ENCODE measurements around the gene FTO. TPM values are rescaled to one million over a fixed set of nuclear protein-coding genes. Genes with fewer than 3 reads are reported as not detected.

The FTO gene
- total and polyA plus RNA-seq, 2 experiments from 2014 or later = 46.8 to 77.7 TPM

DNA sequence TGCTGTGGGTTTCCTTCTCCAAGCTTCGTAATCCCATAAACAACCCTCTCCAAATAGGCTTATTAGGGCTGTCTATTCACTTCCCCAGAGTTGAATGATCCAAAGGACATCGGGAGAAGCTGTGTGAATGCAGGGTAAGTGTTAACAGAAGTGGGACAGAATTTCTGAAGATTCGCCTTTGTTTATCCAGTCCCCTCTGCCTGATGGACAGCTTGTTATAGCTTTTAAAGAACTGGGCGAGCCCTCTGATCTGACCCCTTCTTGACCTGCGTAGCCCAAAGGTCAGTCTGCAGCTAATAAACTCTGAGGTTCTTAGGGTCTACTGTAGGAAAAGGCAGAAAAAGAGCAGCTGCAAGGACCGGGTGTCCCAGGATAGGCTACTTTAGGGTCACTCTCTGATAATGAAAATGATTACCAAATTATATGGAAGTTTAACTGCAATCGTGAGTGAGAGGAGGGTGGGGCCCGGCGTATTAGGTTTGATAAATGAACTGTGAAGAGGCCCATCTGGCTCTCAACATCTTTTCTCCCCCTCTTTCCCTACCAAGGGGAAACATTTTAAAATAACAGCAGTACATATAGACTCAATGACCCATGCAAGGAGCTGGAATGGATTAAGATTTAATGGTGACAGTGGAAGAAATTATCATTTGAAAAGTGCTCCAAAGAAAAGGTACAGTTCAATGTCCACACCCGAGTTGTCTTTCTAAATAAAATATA, 233.4 kb downstream of the FTO start:
- no peak overlapping the region for H2AFZ ChIP-seq

DNA sequence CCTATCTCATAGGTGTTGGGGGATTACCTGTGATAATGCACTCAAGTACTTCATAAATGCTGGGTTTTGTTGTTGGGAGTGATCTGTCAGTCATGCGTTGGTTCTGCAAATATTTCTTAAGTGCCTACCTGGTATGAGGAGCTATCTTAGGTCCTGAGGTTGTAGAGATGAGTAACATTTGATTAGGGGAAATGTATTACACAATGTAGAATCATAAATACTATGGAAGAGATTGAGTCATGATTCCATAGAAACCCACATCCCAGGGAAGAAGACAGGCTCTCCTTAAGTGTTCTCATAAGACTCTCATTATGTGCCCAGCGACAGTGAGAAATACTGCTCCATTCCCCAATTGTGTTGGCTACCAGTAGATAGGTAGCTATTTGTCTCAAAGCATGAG, 240.1 kb downstream of the FTO start:
- no peaks in the 10 kb centered on the region for H3K36me3 ChIP-seq (replicated peaks; ENCODE audit: insufficient read depth, low read depth)
- no peaks in the 10 kb centered on the region for H3K9me3 ChIP-seq (ENCODE audit: low read depth)
- H3K9me2 ChIP-seq (replicated peaks; ENCODE audit: insufficient read depth) = no peaks in the 10 kb centered on the region
- H2AFZ ChIP-seq = no peak overlapping the region
- no peaks in the 10 kb centered on the region for H4K20me1 ChIP-seq (ENCODE audit: insufficient read depth, poor library complexity, severe bottlenecking)
- peaks cover 8% of the 10 kb centered on the region for H3K4me1 ChIP-seq (ENCODE audit: insufficient read depth)
- WGBS (ENCODE audit: low lambda C conversion rate, missing lambda C conversion rate) = 96% methylated on average over 2 of the region's 2 CpGs
- H3K27me3 ChIP-seq = no peaks in the 10 kb centered on the region
- no peaks in the 10 kb centered on the region for H3K79me2 ChIP-seq
- H3K4me3 ChIP-seq = no peak overlapping the region
- H3K27ac ChIP-seq = no peak overlapping the region
- TF ChIP-seq, protein P1, sequence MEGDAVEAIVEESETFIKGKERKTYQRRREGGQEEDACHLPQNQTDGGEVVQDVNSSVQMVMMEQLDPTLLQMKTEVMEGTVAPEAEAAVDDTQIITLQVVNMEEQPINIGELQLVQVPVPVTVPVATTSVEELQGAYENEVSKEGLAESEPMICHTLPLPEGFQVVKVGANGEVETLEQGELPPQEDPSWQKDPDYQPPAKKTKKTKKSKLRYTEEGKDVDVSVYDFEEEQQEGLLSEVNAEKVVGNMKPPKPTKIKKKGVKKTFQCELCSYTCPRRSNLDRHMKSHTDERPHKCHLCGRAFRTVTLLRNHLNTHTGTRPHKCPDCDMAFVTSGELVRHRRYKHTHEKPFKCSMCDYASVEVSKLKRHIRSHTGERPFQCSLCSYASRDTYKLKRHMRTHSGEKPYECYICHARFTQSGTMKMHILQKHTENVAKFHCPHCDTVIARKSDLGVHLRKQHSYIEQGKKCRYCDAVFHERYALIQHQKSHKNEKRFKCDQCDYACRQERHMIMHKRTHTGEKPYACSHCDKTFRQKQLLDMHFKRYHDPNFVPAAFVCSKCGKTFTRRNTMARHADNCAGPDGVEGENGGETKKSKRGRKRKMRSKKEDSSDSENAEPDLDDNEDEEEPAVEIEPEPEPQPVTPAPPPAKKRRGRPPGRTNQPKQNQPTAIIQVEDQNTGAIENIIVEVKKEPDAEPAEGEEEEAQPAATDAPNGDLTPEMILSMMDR (IDR thresholded peaks at IDR 0.05; ENCODE audit: poor library complexity) = no peak
- TF ChIP-seq EZH2 (IDR thresholded peaks at IDR 0.05; ENCODE audit: borderline replicate concordance) (no peak), EZH2phosphoT487 (IDR thresholded peaks at IDR 0.05; ENCODE audit: low read depth, severe bottlenecking, unreplicated experiment) (no peak)
- no peak for DNase-seq (ENCODE audit: low spot score)
- H3K4me2 ChIP-seq = no peak overlapping the region

More for the DNA sequence above, 233.4 kb downstream of the FTO start:
- H3K27me3 ChIP-seq = no peaks in the 10 kb centered on the region
- H3K79me2 ChIP-seq = no peaks in the 10 kb centered on the region
- H3K4me3 ChIP-seq = no peak overlapping the region
- TF ChIP-seq, protein P1 (IDR thresholded peaks at IDR 0.05; ENCODE audit: poor library complexity) = no peak
- TF ChIP-seq EZH2phosphoT487 (IDR thresholded peaks at IDR 0.05; ENCODE audit: low read depth, severe bottlenecking, unreplicated experiment) (no peak), EZH2 (IDR thresholded peaks at IDR 0.05; ENCODE audit: borderline replicate concordance) (no peak)
- no peaks in the 10 kb centered on the region for H3K9me2 ChIP-seq (replicated peaks; ENCODE audit: insufficient read depth)
- no peaks in the 10 kb centered on the region for H3K36me3 ChIP-seq (replicated peaks; ENCODE audit: insufficient read depth, low read depth)
- no peak overlapping the region for H3K4me2 ChIP-seq
- DNase-seq (ENCODE audit: low spot score) = no peak
- no peak overlapping the region for H3K27ac ChIP-seq
- WGBS (ENCODE audit: low lambda C conversion rate, missing lambda C conversion rate) = 56% methylated on average over 10 of the region's 10 CpGs
- H3K4me1 ChIP-seq (ENCODE audit: insufficient read depth) = no peaks in the 10 kb centered on the region
- H3K9me3 ChIP-seq (ENCODE audit: low read depth) = no peaks in the 10 kb centered on the region
- H4K20me1 ChIP-seq (ENCODE audit: insufficient read depth, poor library complexity, severe bottlenecking) = no peaks in the 10 kb centered on the region

DNA sequence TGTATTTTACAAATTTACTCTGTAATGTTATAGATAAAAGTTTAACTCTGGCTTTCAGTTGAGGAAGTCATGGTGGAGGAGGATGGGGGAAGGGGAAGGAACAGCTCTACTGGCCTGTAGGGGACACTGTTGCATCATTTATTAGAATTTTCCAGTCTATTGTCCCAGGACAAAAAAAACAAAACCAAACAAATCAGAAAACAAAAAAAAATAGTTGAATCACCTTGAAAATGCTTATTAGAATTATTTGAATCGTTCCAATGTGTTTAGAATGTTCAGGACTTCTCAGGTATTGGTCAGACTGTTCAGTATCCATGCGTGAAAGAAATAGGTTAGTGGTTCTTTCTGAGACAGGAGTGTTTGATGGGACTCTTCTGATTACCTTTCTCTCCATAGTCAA, 242.0 kb downstream of the FTO start:
- Histone ChIP-seq H3K4me3 (no peak overlapping the region), H3K9me3 (ENCODE audit: low read depth) (no peaks in the 10 kb centered on the region), H3K4me1 (ENCODE audit: insufficient read depth) (peaks cover 8% of the 10 kb centered on the region), H3K9me2 (replicated peaks; ENCODE audit: insufficient read depth) (no peaks in the 10 kb centered on the region), H3K79me2 (no peaks in the 10 kb centered on the region), H2AFZ (no peak overlapping the region), H4K20me1 (ENCODE audit: insufficient read depth, poor library complexity, severe bottlenecking) (no peaks in the 10 kb centered on the region), H3K27ac (no peak overlapping the region), H3K4me2 (no peak overlapping the region), H3K27me3 (no peaks in the 10 kb centered on the region), H3K36me3 (replicated peaks; ENCODE audit: insufficient read depth, low read depth) (no peaks in the 10 kb centered on the region)
- peak; percentile 60 for DNase-seq (ENCODE audit: low spot score)
- TF ChIP-seq, protein P1 (IDR thresholded peaks at IDR 0.05; ENCODE audit: poor library complexity) = peak; percentile 70
- no peak for TF ChIP-seq EZH2phosphoT487 (IDR thresholded peaks at IDR 0.05; ENCODE audit: low read depth, severe bottlenecking, unreplicated experiment)
- WGBS (ENCODE audit: low lambda C conversion rate, missing lambda C conversion rate) = 68% methylated on average over 2 of the region's 2 CpGs

Measured in hepatocyte (in vitro differentiated cells).